Measurements from ENCODE around the gene DCHS1.

- TF ChIP-seq CTCF (IDR thresholded peaks at IDR 0.05) (no peak), POLR2A (IDR thresholded peaks at IDR 0.05) (no peak), EP300 (IDR thresholded peaks at IDR 0.05) (no peak)
Observed at GRCh38 chr11:6574816-6575715, 80.5 kb downstream of the DCHS1 start.

Measured in tibial nerve (tissue), 4 donors.